ENCODE results near the gene ACKR3. TPM values are rescaled to one million over a fixed set of nuclear protein-coding genes. Genes with fewer than 3 reads are reported as not detected.

ACKR3 gene
- total RNA-seq, 1 donor from 2014 or later, result 23.3 TPM

GRCh38 chr2:236533343-236533742 is 36.3 kb upstream of the ACKR3 start:
- Mint-ChIP-seq H3K9me3 (ENCODE audit: low read depth) (no peaks in the 10 kb centered on the region), H3K4me1 (ENCODE audit: low read depth) (no peaks in the 10 kb centered on the region), H3K27ac (no peak overlapping the region), H3K4me3 (ENCODE audit: low read depth) (no peak overlapping the region), H3K27me3 (peaks cover 63% of the 10 kb centered on the region), H3K36me3 (ENCODE audit: insufficient read depth) (no peaks in the 10 kb centered on the region)
- TF ChIP-seq CTCF (IDR thresholded peaks at IDR 0.05; ENCODE audit: unreplicated experiment), result no peak
- DNase-seq (ENCODE audit: low spot score, unreplicated experiment), result no peak

DNA sequence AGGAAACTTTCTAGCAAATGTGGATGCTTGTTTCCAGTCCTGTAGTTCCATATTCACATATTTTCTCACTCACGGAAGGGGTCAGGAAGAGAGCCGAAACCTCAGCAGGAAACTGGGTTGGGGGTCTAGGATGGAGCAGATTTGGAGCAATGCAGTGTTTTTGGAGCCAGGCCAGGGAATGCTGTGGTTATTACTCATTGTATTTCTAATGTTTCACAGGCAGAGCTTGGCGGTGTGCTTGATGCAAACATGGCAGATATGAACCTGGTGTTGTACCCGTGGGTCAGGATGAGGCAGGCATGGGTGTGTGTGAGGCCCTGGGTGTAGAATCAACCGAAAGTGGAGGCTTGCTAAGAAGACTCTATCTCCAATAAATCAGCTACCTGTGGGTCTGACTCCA is 34.6 kb upstream of the ACKR3 start:
- Mint-ChIP-seq H3K4me1 (ENCODE audit: low read depth) (no peaks in the 10 kb centered on the region), H3K9me3 (ENCODE audit: low read depth) (no peaks in the 10 kb centered on the region), H3K36me3 (ENCODE audit: insufficient read depth) (no peaks in the 10 kb centered on the region), H3K4me3 (ENCODE audit: low read depth) (no peak overlapping the region), H3K27ac (no peak overlapping the region), H3K27me3 (peaks cover 64% of the 10 kb centered on the region)
- no peak for TF ChIP-seq CTCF (IDR thresholded peaks at IDR 0.05; ENCODE audit: unreplicated experiment)
- no peak for DNase-seq (ENCODE audit: low spot score, unreplicated experiment)

- H3K4me1 Mint-ChIP-seq (ENCODE audit: low read depth), result no peaks in the 10 kb centered on the region
- H3K27ac Mint-ChIP-seq, result no peak overlapping the region
- peaks cover 62% of the 10 kb centered on the region for H3K27me3 Mint-ChIP-seq
- no peak overlapping the region for H3K4me3 Mint-ChIP-seq (ENCODE audit: low read depth)
- TF ChIP-seq CTCF (IDR thresholded peaks at IDR 0.05; ENCODE audit: unreplicated experiment), result no peak
- no peaks in the 10 kb centered on the region for H3K9me3 Mint-ChIP-seq (ENCODE audit: low read depth)
- H3K36me3 Mint-ChIP-seq (ENCODE audit: insufficient read depth), result no peaks in the 10 kb centered on the region
- DNase-seq (ENCODE audit: low spot score, unreplicated experiment), result no peak
Observed at GRCh38 chr2:236536727-236537398, 32.8 kb upstream of the ACKR3 start.

GRCh38 chr2:236538242-236538641 is 31.4 kb upstream of the ACKR3 start:
- Mint-ChIP-seq H3K4me1 (ENCODE audit: low read depth) (no peaks in the 10 kb centered on the region), H3K27me3 (peaks cover 56% of the 10 kb centered on the region), H3K9me3 (ENCODE audit: low read depth) (no peaks in the 10 kb centered on the region), H3K36me3 (ENCODE audit: insufficient read depth) (no peaks in the 10 kb centered on the region), H3K27ac (no peak overlapping the region), H3K4me3 (ENCODE audit: low read depth) (no peak overlapping the region)
- DNase-seq (ENCODE audit: low spot score, unreplicated experiment), result no peak
- no peak for TF ChIP-seq CTCF (IDR thresholded peaks at IDR 0.05; ENCODE audit: unreplicated experiment)

GRCh38 chr2:236541008-236541562 is 28.5 kb upstream of the ACKR3 start:
- no peak overlapping the region for H3K4me3 Mint-ChIP-seq (ENCODE audit: low read depth)
- H3K9me3 Mint-ChIP-seq (ENCODE audit: low read depth), result no peaks in the 10 kb centered on the region
- no peak overlapping the region for H3K27ac Mint-ChIP-seq
- H3K4me1 Mint-ChIP-seq (ENCODE audit: low read depth), result no peaks in the 10 kb centered on the region
- peaks cover 48% of the 10 kb centered on the region for H3K27me3 Mint-ChIP-seq
- no peak for TF ChIP-seq CTCF (IDR thresholded peaks at IDR 0.05; ENCODE audit: unreplicated experiment)
- H3K36me3 Mint-ChIP-seq (ENCODE audit: insufficient read depth), result no peaks in the 10 kb centered on the region
- DNase-seq (ENCODE audit: low spot score, unreplicated experiment), result no peak

Data from progenitor cell of endocrine pancreas (in vitro differentiated cells).